Gastroesophageal sphincter (tissue), 4 donors: ENCODE results near the gene WBP1L. TPM values are rescaled to one million over a fixed set of nuclear protein-coding genes. Genes with fewer than 3 reads are reported as not detected.
"Not testable (repeated sequence)": the region's sequence is repeated elsewhere in the genome, so short reads cannot be mapped to it uniquely, and the experiment has no call there.

Source experiments
- ATAC-seq: fragments of 150-250 bp; one replicate; pipeline ENCODE4 v1.9.1; 2016; ENCODE audit warnings: mild to moderate bottlenecking, moderate library complexity
- H3K27ac ChIP-seq, 4 donors: fragments of 200-600 bp; sonication (generic) in 3 of 4; 1 replicate in 3 of 4; 2 replicates in 1 of 4; pipeline ENCODE4 v1.5.1; 2016 to 2019
- H3K27me3 ChIP-seq: fragments of 200-600 bp; sonication (generic); one replicate; pipeline ENCODE4 v1.5.1; 2019
- H3K36me3 ChIP-seq, 2 donors: fragments of 200-600 bp; sonication (generic); one replicate each; pipeline ENCODE4 v1.5.1; 2019; ENCODE audit warnings: control low read depth in 1 of 2
- H3K4me1 ChIP-seq, 3 donors: fragments of 200-600 bp; sonication (generic); 1 replicate in 2 of 3; 2 replicates in 1 of 3; pipeline ENCODE4 v1.5.1; 2016 to 2019; ENCODE audit warnings: control low read depth in 2 of 3
- H3K4me3 ChIP-seq, 2 donors: fragments of 200-600 bp; sonication (generic); one replicate each; pipeline ENCODE4 v1.5.1; 2019; ENCODE audit warnings: mild to moderate bottlenecking in 1 of 2, moderate library complexity in 1 of 2
- H3K9me3 ChIP-seq, 3 donors: fragments of 200-600 bp; sonication (generic); one replicate each; pipeline ENCODE4 v1.5.1; 2017 to 2019; ENCODE audit warnings: control low read depth in 2 of 3
- EP300 ChIP-seq: sonication (generic); formaldehyde crosslinking; IDR thresholded peaks from one replicate; pipeline ENCODE4 v1.6.1; 2017; ENCODE audit warnings: antibody characterized with exemption, mild to moderate bottlenecking
- POLR2A ChIP-seq, 2 donors: fragments of 450-650 bp; IDR thresholded peaks; one replicate each; pipeline ENCODE4 v1.6.1; 2017; ENCODE audit warnings: antibody characterized with exemption in 2 of 2, mild to moderate bottlenecking in 2 of 2, moderate library complexity in 1 of 2
- POLR2AphosphoS5 ChIP-seq: sonication (generic); formaldehyde crosslinking; IDR thresholded peaks from one replicate; pipeline ENCODE4 v1.6.1; 2017; ENCODE audit warnings: antibody characterized with exemption
- WGBS, 2 donors: methylation state at CpG; one replicate each; pipeline ENCODE4 v1.1.5; 2018; ENCODE audit warnings: low coverage in 1 of 2; 5-methylcytosine and 5-hydroxymethylcytosine counted together
- total RNA-seq, 4 donors: library from RNA; depleted of rRNA; stranded (reverse); fragments of >200 nt; gene quantifications; one replicate each; pipeline ENCODE4 v1.1.0, GENCODE V29; 2016
- TF ChIP-seq, protein P1 (sequence below), 4 experiments: fragments of 200-600 bp in 2 of 4; fragments of 450-650 bp in 2 of 4; sonication (generic) in 1 of 4; IDR thresholded peaks; one replicate each; pipeline ENCODE4 v1.5.1; 2017 to 2019; ENCODE audit warnings: antibody characterized with exemption in 4 of 4, mild to moderate bottlenecking in 2 of 4, moderate library complexity in 2 of 4

WBP1L gene
- total RNA-seq, 4 donors from 2014 or later, result 125 to 142 (median 132) TPM

GRCh38 chr10:102814873-102815661 is 71.3 kb downstream of the WBP1L start:
- H3K9me3 ChIP-seq, result no peaks in the 10 kb centered on the region
- WGBS, 2 donors, result 65 to 71% methylated on average over 10 to 17 of the region's 23 CpGs
- H3K4me1 ChIP-seq, result peaks cover 6 to 64% (median 31%) of the 10 kb centered on the region in 3 donors
- H3K4me3 ChIP-seq, result no peak overlapping the region
- peaks cover 0 to 51% of the 10 kb centered on the region in 2 donors for H3K36me3 ChIP-seq
- peak overlapping the region; percentile 81 to 95 (median 88) for H3K27ac ChIP-seq
- TF ChIP-seq POLR2AphosphoS5 (peak; percentile 21), EP300 (no peak)
- TF ChIP-seq, protein P1, sequence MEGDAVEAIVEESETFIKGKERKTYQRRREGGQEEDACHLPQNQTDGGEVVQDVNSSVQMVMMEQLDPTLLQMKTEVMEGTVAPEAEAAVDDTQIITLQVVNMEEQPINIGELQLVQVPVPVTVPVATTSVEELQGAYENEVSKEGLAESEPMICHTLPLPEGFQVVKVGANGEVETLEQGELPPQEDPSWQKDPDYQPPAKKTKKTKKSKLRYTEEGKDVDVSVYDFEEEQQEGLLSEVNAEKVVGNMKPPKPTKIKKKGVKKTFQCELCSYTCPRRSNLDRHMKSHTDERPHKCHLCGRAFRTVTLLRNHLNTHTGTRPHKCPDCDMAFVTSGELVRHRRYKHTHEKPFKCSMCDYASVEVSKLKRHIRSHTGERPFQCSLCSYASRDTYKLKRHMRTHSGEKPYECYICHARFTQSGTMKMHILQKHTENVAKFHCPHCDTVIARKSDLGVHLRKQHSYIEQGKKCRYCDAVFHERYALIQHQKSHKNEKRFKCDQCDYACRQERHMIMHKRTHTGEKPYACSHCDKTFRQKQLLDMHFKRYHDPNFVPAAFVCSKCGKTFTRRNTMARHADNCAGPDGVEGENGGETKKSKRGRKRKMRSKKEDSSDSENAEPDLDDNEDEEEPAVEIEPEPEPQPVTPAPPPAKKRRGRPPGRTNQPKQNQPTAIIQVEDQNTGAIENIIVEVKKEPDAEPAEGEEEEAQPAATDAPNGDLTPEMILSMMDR (IDR thresholded peaks at IDR 0.05), result peak in 2 of 4 experiments; percentile 35 to 44
- H3K27me3 ChIP-seq, result no peaks in the 10 kb centered on the region
- ATAC-seq, result peak; percentile 47

DNA sequence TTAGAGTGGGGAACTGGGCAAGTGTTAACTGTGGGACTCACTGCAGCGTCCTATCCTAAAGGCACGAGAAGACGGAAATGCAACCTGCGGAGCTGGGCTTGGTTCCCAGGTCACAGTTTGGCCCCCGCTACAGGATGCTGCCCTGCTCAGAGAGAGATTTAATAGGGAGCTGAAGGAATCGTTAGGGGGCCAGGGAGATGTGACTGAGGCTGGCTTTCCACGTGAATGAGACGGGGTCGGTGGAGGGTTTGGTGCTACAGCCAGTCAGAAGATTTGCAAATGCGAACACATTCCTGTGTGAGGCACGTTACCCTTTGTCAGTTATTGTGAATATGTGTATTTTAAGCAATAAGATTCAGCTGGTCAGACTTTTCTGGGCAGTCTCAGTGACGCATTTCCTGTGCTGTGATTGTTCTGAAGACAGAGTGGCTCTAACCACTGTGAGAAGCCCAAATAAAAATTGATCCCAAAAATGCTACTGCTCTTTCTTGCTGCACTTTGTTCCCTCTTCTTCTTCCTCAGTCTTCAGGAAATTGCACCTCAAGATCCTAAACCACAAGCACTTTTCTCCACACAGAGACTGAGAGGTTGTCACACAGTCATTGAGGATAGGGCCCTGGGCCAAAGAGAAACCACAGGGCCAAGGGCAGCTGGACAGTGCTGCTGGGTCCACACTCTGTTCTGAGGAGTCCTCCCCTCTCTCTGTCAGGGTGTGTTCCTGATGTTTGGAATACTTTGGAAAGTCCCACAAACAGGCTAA is 72.2 kb downstream of the WBP1L start:
- H3K4me1 ChIP-seq, result peaks cover 6 to 62% (median 31%) of the 10 kb centered on the region in 3 donors
- 0 to 10% methylated on average over 2 to 8 of the region's 12 CpGs for WGBS, 2 donors
- H3K4me3 ChIP-seq, result no peak overlapping the region
- no peaks in the 10 kb centered on the region for H3K27me3 ChIP-seq
- H3K27ac ChIP-seq, result peak overlapping the region; percentile 81 to 95 (median 88)
- peak; percentile 86 for ATAC-seq
- no peaks in the 10 kb centered on the region for H3K9me3 ChIP-seq
- peaks cover 0 to 43% of the 10 kb centered on the region in 2 donors for H3K36me3 ChIP-seq
- TF ChIP-seq, protein P1 (IDR thresholded peaks at IDR 0.05), result no peak
- no peak for TF ChIP-seq EP300
- TF ChIP-seq POLR2AphosphoS5, result peak; percentile 79
- TF ChIP-seq POLR2A (IDR thresholded peaks at IDR 0.05), result peak; percentile 29 to 37

DNA sequence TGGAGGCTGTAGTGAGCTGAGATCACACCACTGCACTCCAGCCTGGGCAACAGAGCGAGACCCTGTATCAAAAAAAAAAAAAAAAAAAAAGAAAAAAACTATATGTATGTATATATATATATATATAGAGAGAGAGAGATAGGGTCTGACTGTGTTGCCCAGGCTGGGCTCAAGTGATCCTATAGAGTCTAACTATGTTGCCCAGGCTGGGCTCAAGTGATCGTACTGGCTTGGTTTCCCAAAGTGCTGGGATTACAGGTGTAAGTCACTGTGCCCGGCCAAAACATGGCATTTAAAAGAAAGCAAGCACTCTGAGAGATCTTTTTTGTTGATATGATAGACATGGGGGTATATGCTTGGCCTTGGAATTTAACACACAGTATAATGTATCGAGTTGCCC is 73.4 kb downstream of the WBP1L start:
- H3K9me3 ChIP-seq, result no peaks in the 10 kb centered on the region
- 100% methylated on average over 2 to 3 of the region's 4 CpGs for WGBS, 2 donors
- H3K36me3 ChIP-seq, result peaks cover 0 to 31% of the 10 kb centered on the region in 2 donors
- no peaks in the 10 kb centered on the region for H3K27me3 ChIP-seq
- peaks cover 6 to 62% (median 31%) of the 10 kb centered on the region in 3 donors for H3K4me1 ChIP-seq
- ATAC-seq, result no peak
- peak overlapping the region; percentile 81 to 95 (median 88) for H3K27ac ChIP-seq
- no peak for TF ChIP-seq POLR2AphosphoS5
- TF ChIP-seq EP300, result no peak
- TF ChIP-seq, protein P1 (IDR thresholded peaks at IDR 0.05), result no peak
- TF ChIP-seq POLR2A (IDR thresholded peaks at IDR 0.05), result no peak
- H3K4me3 ChIP-seq, result no peak overlapping the region

- H3K4me1 ChIP-seq, result peaks cover 6 to 43% (median 29%) of the 10 kb centered on the region in 3 donors
- ATAC-seq, result peak; percentile 25
- 64 to 100% methylated on average over 1 to 3 of the region's 6 CpGs for WGBS, 2 donors
- H3K27me3 ChIP-seq, result no peaks in the 10 kb centered on the region
- H3K4me3 ChIP-seq, result no peak overlapping the region
- no peak for TF ChIP-seq POLR2AphosphoS5
- no peak for TF ChIP-seq POLR2A (IDR thresholded peaks at IDR 0.05)
- no peak for TF ChIP-seq EP300
- TF ChIP-seq, protein P1 (IDR thresholded peaks at IDR 0.05), result no peak
- peaks cover 0 to 12% of the 10 kb centered on the region in 2 donors for H3K36me3 ChIP-seq
- no peaks in the 10 kb centered on the region for H3K9me3 ChIP-seq
- H3K27ac ChIP-seq, result peak overlapping the region in 3 of 4 donors; percentile 75 to 86 (median 81)
These were observed 75.3 kb downstream of the WBP1L start for GRCh38 chr10:102819054-102819453.

DNA sequence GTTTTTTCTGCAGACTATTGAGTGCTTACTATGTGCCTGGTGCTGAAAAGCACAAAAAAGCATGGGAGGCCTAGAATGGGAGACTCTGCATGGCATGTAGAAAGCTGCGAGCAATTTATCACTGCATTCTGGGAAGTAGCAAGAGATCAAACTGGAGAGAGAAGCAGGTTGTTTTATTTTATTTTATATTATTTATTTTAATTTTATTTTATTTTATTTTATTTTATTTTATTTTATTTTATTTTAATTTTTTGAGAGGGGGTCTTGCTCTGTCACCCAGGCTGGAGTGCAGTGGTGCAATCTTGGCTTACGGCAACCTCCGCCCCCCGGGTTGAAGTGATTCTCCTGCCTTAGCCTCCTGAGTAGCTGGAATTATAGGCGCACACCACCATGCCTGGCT is 76.3 kb downstream of the WBP1L start:
- H3K36me3 ChIP-seq, H3K27me3 ChIP-seq, ATAC-seq, H3K4me3 ChIP-seq, H3K9me3 ChIP-seq: not testable (repeated sequence)
- H3K27ac ChIP-seq, result peak overlapping the region in 2 of 4 donors; percentile 31 to 86
- 96 to 100% methylated on average over 1 to 5 of the region's 5 CpGs for WGBS, 2 donors
- peaks cover 6 to 34% (median 20%) of the 10 kb centered on the region in 3 donors for H3K4me1 ChIP-seq
